WTC11 (cell line): ENCODE results near the gene APOL1. TPM values are rescaled to one million over a fixed set of nuclear protein-coding genes. Genes with fewer than 3 reads are reported as not detected.

Experiments
- ATAC-seq: fragments of 200-7000 bp; cut with Tn5 transposase; 2 replicates; pipeline ENCODE4 v1.10.0; 2021; ENCODE audit warnings: mild to moderate bottlenecking, moderate library complexity
- CTCF ChIA-PET: fragments of 300-600 bp; sonication (Branson Sonifier 250); formaldehyde crosslinking; loops from one replicate; lab custom pipeline; 2021; ENCODE audit warnings: antibody characterized with exemption; lab: Charles Lee
- POLR2A ChIA-PET: fragments of 350-600 bp; sonication (Branson Sonifier 250); formaldehyde crosslinking; loops from one replicate; lab custom pipeline; 2021; ENCODE audit warnings: antibody characterized with exemption; lab: Charles Lee
- DNase-seq: peaks from one replicate; pipeline ENCODE4 v3.0.0; 2021; ENCODE audit warnings: low spot score
- H3K27ac Mint-ChIP-seq: 2 replicates; pipeline ENCODE4 v1.8.0; 2021; ENCODE audit warnings: mixed read lengths
- H3K27me3 Mint-ChIP-seq: 2 replicates; pipeline ENCODE4 v1.8.0; 2021; ENCODE audit warnings: low read depth, mild to moderate bottlenecking, moderate library complexity, mixed read lengths
- H3K36me3 Mint-ChIP-seq: 2 replicates; pipeline ENCODE4 v1.8.0; 2021; ENCODE audit warnings: mixed read lengths
- H3K4me1 Mint-ChIP-seq: 2 replicates; pipeline ENCODE4 v1.8.0; 2022; ENCODE audit warnings: mixed read lengths
- H3K4me3 Mint-ChIP-seq: 2 replicates; pipeline ENCODE4 v1.8.0; 2021; ENCODE audit warnings: mild to moderate bottlenecking, moderate library complexity, mixed read lengths
- H3K9me3 Mint-ChIP-seq: 2 replicates; pipeline ENCODE4 v1.8.0; 2021; ENCODE audit warnings: mixed read lengths
- CREB1 ChIP-seq: sonication (generic); formaldehyde crosslinking; IDR thresholded peaks from 2 replicates; pipeline ENCODE4 v1.8.0; 2023; ENCODE audit warnings: mild to moderate bottlenecking, missing genetic modification reagents
- EMX1 ChIP-seq: fragments of 250-450 bp; sonication (Bioruptor Pico); IDR thresholded peaks from 2 replicates; pipeline ENCODE4 v1.8.0; 2021; ENCODE audit warnings: mild to moderate bottlenecking
- ETV6 ChIP-seq: sonication (generic); formaldehyde crosslinking; IDR thresholded peaks from 2 replicates; pipeline ENCODE4 v1.8.1; 2022; ENCODE audit warnings: mild to moderate bottlenecking, missing genetic modification reagents
- KAT7 ChIP-seq: sonication (generic); formaldehyde crosslinking; IDR thresholded peaks from 2 replicates; pipeline ENCODE4 v1.8.1; 2023; ENCODE audit warnings: missing genetic modification reagents, mild to moderate bottlenecking, borderline replicate concordance
- MXD4 ChIP-seq: fragments of 250-450 bp; sonication (Bioruptor Pico); IDR thresholded peaks from 2 replicates; pipeline ENCODE4 v1.8.0; 2021; ENCODE audit warnings: mild to moderate bottlenecking, moderate library complexity, borderline replicate concordance
- NFATC4 ChIP-seq: fragments of 250-450 bp; sonication (Bioruptor Pico); IDR thresholded peaks from 2 replicates; pipeline ENCODE4 v1.9.0; 2021; ENCODE audit warnings: mild to moderate bottlenecking
- NR1H2 ChIP-seq: sonication (generic); formaldehyde crosslinking; IDR thresholded peaks from 2 replicates; pipeline ENCODE4 v1.9.0; 2021; ENCODE audit warnings: mild to moderate bottlenecking, moderate library complexity, missing genetic modification reagents
- NR3C1 ChIP-seq: sonication (generic); formaldehyde crosslinking; conservative IDR thresholded peaks from 2 replicates; pipeline ENCODE4 v1.8.1; 2023; ENCODE audit warnings: low read depth, mild to moderate bottlenecking, missing genetic modification reagents
- SP1 ChIP-seq: sonication (generic); formaldehyde crosslinking; conservative IDR thresholded peaks from 2 replicates; pipeline ENCODE4 v1.8.1; 2022; ENCODE audit warnings: missing genetic modification reagents
- TCF7 ChIP-seq: sonication (generic); formaldehyde crosslinking; IDR thresholded peaks from 2 replicates; pipeline ENCODE4 v1.8.0; 2022; ENCODE audit warnings: mild to moderate bottlenecking, low read depth, missing genetic modification reagents, moderate library complexity
- ZNF396 ChIP-seq: fragments of 250-450 bp; sonication (Bioruptor Pico); IDR thresholded peaks from 2 replicates; pipeline ENCODE4 v1.8.0; 2021; ENCODE audit warnings: mild to moderate bottlenecking, moderate library complexity, borderline replicate concordance
- ZNF423 ChIP-seq: fragments of 250-450 bp; sonication (Bioruptor Pico); IDR thresholded peaks from 2 replicates; pipeline ENCODE4 v2.1.2; 2022; ENCODE audit warnings: mild to moderate bottlenecking, moderate library complexity
- total RNA-seq: library from RNA; stranded (reverse); gene quantifications from 3 replicates; pipeline ENCODE4 v1.2.3, GENCODE V29; 2021
- TF ChIP-seq, protein P1 (sequence below): sonication (generic); formaldehyde crosslinking; IDR thresholded peaks from 2 replicates; pipeline ENCODE4 v1.8.0; 2023; ENCODE audit warnings: missing genetic modification reagents
- TF ChIP-seq, protein P2 (sequence below): sonication (generic); formaldehyde crosslinking; IDR thresholded peaks from 2 replicates; pipeline ENCODE4 v1.8.0; 2022; ENCODE audit warnings: missing genetic modification reagents
- TF ChIP-seq, protein P3 (sequence below): sonication (generic); formaldehyde crosslinking; IDR thresholded peaks from 2 replicates; pipeline ENCODE4 v1.8.0; 2023; ENCODE audit warnings: missing genetic modification reagents, mild to moderate bottlenecking, borderline replicate concordance
- TF ChIP-seq, protein P4 (sequence below): sonication (generic); formaldehyde crosslinking; IDR thresholded peaks from 2 replicates; pipeline ENCODE4 v1.8.1; 2022; ENCODE audit warnings: low read depth, missing genetic modification reagents, borderline replicate concordance
- TF ChIP-seq, protein P5 (sequence below): fragments of 250-450 bp; sonication (Bioruptor Pico); IDR thresholded peaks from 2 replicates; pipeline ENCODE4 v1.8.0; 2021; ENCODE audit warnings: mild to moderate bottlenecking
- TF ChIP-seq, protein P6 (sequence below): fragments of 200-600 bp; IDR thresholded peaks from 2 replicates; pipeline ENCODE4 v1.8.0; 2022; ENCODE audit warnings: antibody characterized with exemption
- TF ChIP-seq, protein P7 (sequence below): fragments of 250-450 bp; sonication (Bioruptor Pico); IDR thresholded peaks from 2 replicates; pipeline ENCODE4 v1.9.0; 2021; ENCODE audit warnings: moderate library complexity, mild to moderate bottlenecking, inconsistent platforms, borderline replicate concordance

APOL1 gene
- total RNA-seq, 1 experiment from 2014 or later: 0.35 TPM

DNA sequence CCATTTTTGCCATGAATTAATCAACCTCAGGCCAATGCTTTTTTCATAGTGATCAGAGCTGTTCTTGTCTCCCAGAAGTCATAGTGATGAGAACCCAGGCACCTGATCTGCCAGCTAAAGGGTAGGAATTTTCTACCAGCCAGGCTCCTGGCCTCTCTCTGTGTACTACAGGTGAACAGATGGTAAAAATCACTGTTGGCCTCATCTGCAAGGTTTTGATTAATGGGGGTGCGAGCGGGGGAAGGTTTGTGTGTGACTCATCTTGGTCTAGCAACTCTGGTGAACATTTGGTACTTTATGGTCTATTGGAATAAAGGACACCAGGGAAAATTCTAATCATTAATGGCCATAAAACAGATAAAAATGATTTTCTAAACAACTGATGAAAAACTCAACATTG is 37.0 kb upstream of the APOL1 start:
- H3K9me3 Mint-ChIP-seq: peaks cover 11% of the 10 kb centered on the region
- POLR2A ChIA-PET: no interaction called here

More for the DNA sequence above, 37.0 kb upstream of the APOL1 start:
- ATAC-seq (no peak), DNase-seq (no peak)
- 0 out of 2 replicates have a peak, but pooled peaks cover under 1% of the 10 kb centered on the region for H3K36me3 Mint-ChIP-seq
- H3K4me3 Mint-ChIP-seq: no peak overlapping the region
- H3K27ac Mint-ChIP-seq: no peak overlapping the region
- H3K4me1 Mint-ChIP-seq: 0 out of 2 replicates have a peak, but pooled peaks cover 2% of the 10 kb centered on the region
- no peak for TF ChIP-seq EMX1
- TF ChIP-seq, protein P1, sequence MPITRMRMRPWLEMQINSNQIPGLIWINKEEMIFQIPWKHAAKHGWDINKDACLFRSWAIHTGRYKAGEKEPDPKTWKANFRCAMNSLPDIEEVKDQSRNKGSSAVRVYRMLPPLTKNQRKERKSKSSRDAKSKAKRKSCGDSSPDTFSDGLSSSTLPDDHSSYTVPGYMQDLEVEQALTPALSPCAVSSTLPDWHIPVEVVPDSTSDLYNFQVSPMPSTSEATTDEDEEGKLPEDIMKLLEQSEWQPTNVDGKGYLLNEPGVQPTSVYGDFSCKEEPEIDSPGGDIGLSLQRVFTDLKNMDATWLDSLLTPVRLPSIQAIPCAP (CRISPR knock-in tag): no peak
- TF ChIP-seq ZNF396: no peak
- no peak for TF ChIP-seq MXD4 (CRISPR knock-in tag)
- no peak for TF ChIP-seq CREB1
- TF ChIP-seq NR3C1 (CRISPR knock-in tag): no peak
- no peak for TF ChIP-seq TCF7 (CRISPR knock-in tag)
- TF ChIP-seq, protein P2, sequence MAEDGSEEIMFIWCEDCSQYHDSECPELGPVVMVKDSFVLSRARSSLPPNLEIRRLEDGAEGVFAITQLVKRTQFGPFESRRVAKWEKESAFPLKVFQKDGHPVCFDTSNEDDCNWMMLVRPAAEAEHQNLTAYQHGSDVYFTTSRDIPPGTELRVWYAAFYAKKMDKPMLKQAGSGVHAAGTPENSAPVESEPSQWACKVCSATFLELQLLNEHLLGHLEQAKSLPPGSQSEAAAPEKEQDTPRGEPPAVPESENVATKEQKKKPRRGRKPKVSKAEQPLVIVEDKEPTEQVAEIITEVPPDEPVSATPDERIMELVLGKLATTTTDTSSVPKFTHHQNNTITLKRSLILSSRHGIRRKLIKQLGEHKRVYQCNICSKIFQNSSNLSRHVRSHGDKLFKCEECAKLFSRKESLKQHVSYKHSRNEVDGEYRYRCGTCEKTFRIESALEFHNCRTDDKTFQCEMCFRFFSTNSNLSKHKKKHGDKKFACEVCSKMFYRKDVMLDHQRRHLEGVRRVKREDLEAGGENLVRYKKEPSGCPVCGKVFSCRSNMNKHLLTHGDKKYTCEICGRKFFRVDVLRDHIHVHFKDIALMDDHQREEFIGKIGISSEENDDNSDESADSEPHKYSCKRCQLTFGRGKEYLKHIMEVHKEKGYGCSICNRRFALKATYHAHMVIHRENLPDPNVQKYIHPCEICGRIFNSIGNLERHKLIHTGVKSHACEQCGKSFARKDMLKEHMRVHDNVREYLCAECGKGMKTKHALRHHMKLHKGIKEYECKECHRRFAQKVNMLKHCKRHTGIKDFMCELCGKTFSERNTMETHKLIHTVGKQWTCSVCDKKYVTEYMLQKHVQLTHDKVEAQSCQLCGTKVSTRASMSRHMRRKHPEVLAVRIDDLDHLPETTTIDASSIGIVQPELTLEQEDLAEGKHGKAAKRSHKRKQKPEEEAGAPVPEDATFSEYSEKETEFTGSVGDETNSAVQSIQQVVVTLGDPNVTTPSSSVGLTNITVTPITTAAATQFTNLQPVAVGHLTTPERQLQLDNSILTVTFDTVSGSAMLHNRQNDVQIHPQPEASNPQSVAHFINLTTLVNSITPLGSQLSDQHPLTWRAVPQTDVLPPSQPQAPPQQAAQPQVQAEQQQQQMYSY (CRISPR knock-in tag): no peak
- TF ChIP-seq, protein P3, sequence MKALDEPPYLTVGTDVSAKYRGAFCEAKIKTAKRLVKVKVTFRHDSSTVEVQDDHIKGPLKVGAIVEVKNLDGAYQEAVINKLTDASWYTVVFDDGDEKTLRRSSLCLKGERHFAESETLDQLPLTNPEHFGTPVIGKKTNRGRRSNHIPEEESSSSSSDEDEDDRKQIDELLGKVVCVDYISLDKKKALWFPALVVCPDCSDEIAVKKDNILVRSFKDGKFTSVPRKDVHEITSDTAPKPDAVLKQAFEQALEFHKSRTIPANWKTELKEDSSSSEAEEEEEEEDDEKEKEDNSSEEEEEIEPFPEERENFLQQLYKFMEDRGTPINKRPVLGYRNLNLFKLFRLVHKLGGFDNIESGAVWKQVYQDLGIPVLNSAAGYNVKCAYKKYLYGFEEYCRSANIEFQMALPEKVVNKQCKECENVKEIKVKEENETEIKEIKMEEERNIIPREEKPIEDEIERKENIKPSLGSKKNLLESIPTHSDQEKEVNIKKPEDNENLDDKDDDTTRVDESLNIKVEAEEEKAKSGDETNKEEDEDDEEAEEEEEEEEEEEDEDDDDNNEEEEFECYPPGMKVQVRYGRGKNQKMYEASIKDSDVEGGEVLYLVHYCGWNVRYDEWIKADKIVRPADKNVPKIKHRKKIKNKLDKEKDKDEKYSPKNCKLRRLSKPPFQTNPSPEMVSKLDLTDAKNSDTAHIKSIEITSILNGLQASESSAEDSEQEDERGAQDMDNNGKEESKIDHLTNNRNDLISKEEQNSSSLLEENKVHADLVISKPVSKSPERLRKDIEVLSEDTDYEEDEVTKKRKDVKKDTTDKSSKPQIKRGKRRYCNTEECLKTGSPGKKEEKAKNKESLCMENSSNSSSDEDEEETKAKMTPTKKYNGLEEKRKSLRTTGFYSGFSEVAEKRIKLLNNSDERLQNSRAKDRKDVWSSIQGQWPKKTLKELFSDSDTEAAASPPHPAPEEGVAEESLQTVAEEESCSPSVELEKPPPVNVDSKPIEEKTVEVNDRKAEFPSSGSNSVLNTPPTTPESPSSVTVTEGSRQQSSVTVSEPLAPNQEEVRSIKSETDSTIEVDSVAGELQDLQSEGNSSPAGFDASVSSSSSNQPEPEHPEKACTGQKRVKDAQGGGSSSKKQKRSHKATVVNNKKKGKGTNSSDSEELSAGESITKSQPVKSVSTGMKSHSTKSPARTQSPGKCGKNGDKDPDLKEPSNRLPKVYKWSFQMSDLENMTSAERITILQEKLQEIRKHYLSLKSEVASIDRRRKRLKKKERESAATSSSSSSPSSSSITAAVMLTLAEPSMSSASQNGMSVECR (CRISPR knock-in tag): no peak
- TF ChIP-seq, protein P4, sequence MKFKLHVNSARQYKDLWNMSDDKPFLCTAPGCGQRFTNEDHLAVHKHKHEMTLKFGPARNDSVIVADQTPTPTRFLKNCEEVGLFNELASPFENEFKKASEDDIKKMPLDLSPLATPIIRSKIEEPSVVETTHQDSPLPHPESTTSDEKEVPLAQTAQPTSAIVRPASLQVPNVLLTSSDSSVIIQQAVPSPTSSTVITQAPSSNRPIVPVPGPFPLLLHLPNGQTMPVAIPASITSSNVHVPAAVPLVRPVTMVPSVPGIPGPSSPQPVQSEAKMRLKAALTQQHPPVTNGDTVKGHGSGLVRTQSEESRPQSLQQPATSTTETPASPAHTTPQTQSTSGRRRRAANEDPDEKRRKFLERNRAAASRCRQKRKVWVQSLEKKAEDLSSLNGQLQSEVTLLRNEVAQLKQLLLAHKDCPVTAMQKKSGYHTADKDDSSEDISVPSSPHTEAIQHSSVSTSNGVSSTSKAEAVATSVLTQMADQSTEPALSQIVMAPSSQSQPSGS (CRISPR knock-in tag): no peak
- TF ChIP-seq, protein P5, sequence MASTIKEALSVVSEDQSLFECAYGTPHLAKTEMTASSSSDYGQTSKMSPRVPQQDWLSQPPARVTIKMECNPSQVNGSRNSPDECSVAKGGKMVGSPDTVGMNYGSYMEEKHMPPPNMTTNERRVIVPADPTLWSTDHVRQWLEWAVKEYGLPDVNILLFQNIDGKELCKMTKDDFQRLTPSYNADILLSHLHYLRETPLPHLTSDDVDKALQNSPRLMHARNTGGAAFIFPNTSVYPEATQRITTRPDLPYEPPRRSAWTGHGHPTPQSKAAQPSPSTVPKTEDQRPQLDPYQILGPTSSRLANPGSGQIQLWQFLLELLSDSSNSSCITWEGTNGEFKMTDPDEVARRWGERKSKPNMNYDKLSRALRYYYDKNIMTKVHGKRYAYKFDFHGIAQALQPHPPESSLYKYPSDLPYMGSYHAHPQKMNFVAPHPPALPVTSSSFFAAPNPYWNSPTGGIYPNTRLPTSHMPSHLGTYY: no peak
- TF ChIP-seq, protein P6, sequence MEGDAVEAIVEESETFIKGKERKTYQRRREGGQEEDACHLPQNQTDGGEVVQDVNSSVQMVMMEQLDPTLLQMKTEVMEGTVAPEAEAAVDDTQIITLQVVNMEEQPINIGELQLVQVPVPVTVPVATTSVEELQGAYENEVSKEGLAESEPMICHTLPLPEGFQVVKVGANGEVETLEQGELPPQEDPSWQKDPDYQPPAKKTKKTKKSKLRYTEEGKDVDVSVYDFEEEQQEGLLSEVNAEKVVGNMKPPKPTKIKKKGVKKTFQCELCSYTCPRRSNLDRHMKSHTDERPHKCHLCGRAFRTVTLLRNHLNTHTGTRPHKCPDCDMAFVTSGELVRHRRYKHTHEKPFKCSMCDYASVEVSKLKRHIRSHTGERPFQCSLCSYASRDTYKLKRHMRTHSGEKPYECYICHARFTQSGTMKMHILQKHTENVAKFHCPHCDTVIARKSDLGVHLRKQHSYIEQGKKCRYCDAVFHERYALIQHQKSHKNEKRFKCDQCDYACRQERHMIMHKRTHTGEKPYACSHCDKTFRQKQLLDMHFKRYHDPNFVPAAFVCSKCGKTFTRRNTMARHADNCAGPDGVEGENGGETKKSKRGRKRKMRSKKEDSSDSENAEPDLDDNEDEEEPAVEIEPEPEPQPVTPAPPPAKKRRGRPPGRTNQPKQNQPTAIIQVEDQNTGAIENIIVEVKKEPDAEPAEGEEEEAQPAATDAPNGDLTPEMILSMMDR: no peak
- no peak for TF ChIP-seq ZNF423 (CRISPR knock-in tag)
- TF ChIP-seq KAT7: no peak
- TF ChIP-seq ETV6: no peak
- TF ChIP-seq, protein P7, sequence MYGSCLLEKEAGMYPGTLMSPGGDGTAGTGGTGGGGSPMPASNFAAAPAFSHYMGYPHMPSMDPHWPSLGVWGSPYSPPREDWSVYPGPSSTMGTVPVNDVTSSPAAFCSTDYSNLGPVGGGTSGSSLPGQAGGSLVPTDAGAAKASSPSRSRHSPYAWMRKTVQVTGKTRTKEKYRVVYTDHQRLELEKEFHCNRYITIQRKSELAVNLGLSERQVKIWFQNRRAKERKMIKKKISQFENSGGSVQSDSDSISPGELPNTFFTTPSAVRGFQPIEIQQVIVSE (CRISPR knock-in tag): no peak
- TF ChIP-seq NFATC4 (CRISPR knock-in tag): no peak
- no peak for TF ChIP-seq SP1 (CRISPR knock-in tag)
- TF ChIP-seq NR1H2 (CRISPR knock-in tag): no peak
- peaks cover 3% of the 10 kb centered on the region for H3K27me3 Mint-ChIP-seq
- CTCF ChIA-PET: interaction anchor here (1.1 to 1.3 kb wide), 3 partner anchors 12 to 36 kb away, joined by 4 to 5 read pairs (median 5); no protein-coding TSS in a partner anchor
